ENCODE measurements around the gene TTBK2.
"Not testable (repeated sequence)": the region's sequence is repeated elsewhere in the genome, so short reads cannot be mapped to it uniquely, and the experiment has no call there.

TTBK2 gene

GRCh38 chr15:42908538-42908937, 12.0 kb downstream of the TTBK2 start:
- no peak for DNase-seq (ENCODE audit: low read depth)

- no peak for DNase-seq (ENCODE audit: low read depth)
Measured at GRCh38 chr15:42903388-42904324, 16.9 kb downstream of the TTBK2 start.

GRCh38 chr15:42893911-42894310, 26.7 kb downstream of the TTBK2 start:
- DNase-seq (ENCODE audit: low read depth), result not testable (repeated sequence)

DNA sequence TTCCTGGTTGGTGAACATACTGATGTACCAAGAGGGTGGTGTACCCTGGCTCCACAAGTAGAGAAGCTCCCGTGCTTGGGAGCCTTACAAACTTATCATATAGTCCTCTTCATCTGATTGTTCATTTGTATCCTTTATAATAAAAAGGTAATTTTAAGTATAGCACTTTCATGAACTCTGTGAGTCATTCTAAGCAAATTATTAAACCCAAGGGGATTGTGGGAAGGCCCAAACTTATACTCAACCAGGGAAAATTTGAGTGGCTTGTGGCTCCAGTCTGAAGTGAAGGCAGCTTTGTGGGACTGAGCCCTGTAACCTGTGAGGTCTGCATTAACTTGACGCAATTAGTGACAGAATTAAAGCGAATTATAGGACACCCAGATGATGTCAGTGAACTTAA, 29.0 kb downstream of the TTBK2 start:
- no peak for DNase-seq (ENCODE audit: low read depth)

GRCh38 chr15:42890161-42890913, 30.2 kb downstream of the TTBK2 start:
- DNase-seq (ENCODE audit: low read depth), result no peak

- not testable (repeated sequence) for DNase-seq (ENCODE audit: low read depth)
Measured at GRCh38 chr15:42887384-42887783, 33.2 kb downstream of the TTBK2 start.

- no peak for DNase-seq (ENCODE audit: low read depth)
Measured at GRCh38 chr15:42880121-42880520, 40.5 kb downstream of the TTBK2 start.

GRCh38 chr15:42879443-42879842, 41.1 kb downstream of the TTBK2 start:
- no peak for DNase-seq (ENCODE audit: low read depth)

DNA sequence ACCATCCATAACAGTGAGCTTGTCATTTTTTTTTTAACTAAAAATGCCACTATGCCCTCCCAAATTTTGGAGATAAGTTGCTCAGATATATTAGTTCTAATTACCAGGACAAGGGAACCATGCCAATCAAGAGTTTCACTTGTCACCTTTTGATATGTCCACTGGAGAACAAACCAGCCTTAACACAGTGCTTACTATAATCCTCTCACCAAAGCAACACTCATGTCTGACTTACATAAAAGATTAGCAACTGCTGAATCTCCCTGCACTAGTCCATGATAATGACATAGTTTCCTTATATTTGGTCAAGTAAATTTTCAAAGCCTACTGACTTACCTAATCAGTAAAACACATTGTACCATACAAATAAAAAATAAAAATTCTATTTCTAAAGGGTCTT, 44.4 kb downstream of the TTBK2 start:
- no peak for DNase-seq (ENCODE audit: low read depth)

DNA sequence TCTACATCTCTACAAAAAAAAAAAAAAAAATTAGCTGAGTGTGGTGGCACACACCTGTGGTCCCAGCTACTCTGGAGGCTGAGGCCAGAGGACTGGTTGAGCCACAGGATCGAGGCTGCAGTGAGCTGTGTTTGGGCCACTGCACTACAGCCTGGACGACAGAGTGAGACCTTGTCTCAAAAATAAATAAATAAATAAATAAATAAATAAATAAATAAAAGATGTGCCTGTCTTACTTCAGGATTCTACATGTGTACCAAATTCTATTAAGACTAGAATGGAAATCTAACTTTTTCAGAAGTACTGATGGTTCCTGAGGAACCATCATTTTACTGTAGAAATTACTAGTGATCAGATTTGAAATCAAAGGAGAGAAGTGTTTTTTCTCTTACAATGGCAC, 51.9 kb downstream of the TTBK2 start:
- DNase-seq (ENCODE audit: low read depth), result no peak

- no peak for DNase-seq (ENCODE audit: low read depth)
Measured at GRCh38 chr15:42863572-42864239, 56.9 kb downstream of the TTBK2 start.

DNA sequence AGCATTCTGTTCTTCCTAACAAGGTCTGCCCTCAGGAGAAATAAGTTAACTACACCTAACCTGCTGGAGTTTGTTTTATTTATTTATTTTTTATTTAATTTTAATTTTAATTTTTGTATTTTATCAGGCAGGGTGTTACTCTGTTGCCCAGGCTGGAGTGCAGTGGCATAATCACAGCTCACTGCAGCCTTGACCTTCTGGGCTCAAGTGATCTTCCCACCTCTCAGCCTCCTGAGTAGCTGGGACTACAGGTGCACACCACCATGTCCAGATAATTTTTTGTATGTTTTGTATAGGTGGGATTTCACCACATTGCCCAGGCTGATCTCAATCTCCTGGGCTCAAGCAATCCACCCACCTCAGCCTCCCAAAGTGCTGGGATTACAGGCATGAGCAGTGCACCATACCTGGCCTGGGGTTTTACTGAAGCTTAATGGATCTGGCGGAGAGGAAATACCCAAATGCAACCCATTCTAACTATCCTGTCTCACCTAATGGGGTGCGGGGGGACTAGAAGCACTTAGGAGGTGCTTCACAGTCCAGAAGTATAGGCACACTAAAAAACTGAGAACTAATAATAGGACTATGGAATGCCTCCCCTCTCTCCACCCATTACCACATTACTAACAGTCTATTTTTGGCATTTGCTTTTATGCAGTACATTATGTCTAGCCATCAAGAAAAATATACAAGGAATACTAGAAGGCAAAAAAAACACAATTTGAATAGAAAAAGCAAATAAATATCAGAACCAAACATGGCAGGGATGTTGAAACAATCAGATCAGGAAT, 61.4 kb downstream of the TTBK2 start:
- DNase-seq (ENCODE audit: low read depth), result no peak

DNA sequence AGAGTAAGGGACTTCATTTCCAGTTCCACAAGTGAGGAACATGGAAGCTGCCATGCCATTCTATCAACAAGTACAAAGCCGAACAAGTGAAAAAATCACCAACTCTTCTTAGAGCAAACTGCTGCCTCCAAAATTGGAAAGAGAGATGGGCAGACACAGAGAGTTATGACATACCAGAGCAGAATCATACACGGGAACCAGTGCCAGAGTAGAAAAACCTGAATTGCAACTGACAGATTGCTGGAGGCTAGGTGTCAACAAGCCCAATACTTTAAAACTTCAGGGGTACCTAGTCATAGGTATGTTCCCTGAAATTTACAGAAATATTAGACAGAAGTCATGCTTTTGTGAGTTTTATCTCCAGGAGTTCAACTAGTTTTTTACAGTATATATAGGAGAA, 62.0 kb downstream of the TTBK2 start:
- DNase-seq (ENCODE audit: low read depth), result no peak

- DNase-seq (ENCODE audit: low read depth), result no peak
Measured at GRCh38 chr15:42854576-42854975, 66.0 kb downstream of the TTBK2 start.

GRCh38 chr15:42849836-42850235, 70.7 kb downstream of the TTBK2 start:
- no peak for DNase-seq (ENCODE audit: low read depth)

DNA sequence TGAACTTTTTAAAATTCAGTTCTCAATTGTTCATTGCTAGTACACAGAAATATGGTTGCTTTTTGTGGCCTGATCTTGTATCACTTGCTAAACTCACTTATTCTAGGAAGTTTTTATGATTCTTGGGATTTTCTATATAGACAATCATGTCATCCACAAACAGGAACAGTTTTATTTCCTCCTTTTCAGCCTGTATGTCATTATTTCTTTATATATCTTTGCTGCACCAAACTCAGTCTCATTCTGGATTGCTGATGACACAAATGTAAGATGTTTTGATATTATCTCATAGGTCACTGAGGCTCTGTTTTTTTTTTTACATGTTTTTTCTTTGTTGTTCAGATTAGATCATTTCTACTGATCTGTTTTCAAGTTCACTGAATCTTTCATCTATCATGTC, 71.7 kb downstream of the TTBK2 start:
- DNase-seq (ENCODE audit: low read depth), result no peak

DNA sequence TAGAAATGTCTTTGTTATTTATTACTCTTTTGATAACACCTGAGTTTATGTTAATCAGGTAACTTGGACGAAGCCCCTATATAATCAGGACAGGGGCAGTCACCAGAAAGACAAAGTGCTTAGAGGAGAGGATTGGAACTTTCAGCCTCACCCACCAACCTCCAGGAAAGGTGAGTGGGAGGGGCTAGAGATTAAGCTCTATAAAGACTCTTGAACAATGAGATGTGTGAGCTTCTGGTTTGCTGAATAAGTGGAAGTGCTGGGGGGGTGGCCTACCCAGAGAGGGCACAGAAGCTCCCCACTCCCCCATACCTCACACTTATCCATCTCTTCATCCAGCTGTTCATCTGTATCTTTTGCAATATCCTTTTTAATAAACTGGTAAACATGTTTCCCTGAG, 73.9 kb downstream of the TTBK2 start:
- no peak for DNase-seq (ENCODE audit: low read depth)

DNA sequence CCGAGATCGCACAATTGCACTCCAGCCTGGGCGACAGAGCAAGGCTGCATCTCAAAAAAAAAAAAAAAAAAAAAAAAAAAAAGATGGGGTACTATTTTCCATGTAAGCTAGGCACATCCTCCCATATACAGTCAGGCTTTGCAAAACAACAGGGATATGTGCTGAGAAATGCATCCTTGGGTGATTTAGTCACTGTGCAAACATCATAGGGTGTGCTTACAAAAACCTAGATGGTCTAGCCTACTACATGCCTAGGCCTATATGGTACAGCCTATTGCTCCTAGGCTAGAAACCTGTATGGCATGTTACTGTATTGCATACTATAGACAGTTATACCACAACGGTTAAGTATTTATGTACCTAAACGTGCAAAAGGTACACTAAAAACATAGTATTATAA, 75.0 kb downstream of the TTBK2 start:
- no peak for DNase-seq (ENCODE audit: low read depth)

GRCh38 chr15:42843699-42844098, 76.9 kb downstream of the TTBK2 start:
- no peak for DNase-seq (ENCODE audit: low read depth)

DNA sequence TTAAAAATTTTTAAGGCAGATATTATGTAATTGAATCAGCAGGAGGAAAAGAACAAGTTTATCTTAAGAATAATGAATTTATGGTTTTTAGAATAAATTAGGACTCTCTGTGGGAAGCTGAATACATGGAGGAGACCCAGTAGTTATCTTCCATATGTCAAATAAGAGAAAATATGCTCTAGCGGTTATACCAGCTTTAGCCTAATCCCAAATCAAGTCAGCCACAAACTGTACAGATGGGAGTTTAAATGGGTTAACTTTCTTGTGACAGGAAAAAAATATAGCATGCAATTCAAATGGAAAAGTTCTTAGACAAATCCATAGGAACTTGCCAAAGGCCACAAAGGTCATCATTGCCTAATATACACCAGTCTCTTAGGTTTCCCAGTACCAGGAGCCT, 84.3 kb downstream of the TTBK2 start:
- DNase-seq (ENCODE audit: low read depth), result no peak

GRCh38 chr15:42832576-42832975, 88.0 kb downstream of the TTBK2 start:
- DNase-seq (ENCODE audit: low read depth), result no peak
